Eye (tissue), 1 donor: ENCODE measurements around the gene IRF3.
"Not testable (repeated sequence)": the region's sequence is repeated elsewhere in the genome, so short reads cannot be mapped to it uniquely, and the experiment has no call there.

ENCODE experiments used
- DNase-seq: peaks from one replicate; pipeline ENCODE4 v3.0.0-alpha.2; 2015

Gene IRF3

DNA sequence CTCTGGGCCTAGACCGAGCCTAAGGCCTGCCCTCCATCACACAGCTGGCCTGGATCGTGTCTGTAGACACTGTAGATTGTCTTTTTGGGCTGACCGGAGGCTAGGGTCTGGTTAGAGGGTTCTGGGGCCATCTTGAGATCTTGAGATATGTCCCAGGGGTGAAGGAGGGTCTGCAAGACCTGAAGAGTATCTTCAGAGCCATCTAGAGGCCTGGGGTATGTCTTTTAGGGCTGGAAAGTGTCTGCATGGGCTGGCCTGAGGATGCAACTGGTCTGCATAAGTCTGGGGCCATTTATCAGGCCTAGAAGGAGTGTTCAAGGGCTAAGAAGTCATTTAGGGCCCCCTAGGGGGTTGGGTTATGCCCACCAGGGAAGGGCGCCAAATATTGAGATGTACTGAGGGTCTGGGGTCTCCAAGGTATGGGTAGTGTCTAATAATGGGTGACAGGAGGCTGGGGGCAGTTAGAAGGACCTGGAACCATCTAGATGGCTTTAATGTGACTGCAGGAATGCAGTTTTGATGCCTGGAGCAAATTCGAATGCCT is 23.1 kb downstream of the IRF3 start:
- no peak for DNase-seq

DNA sequence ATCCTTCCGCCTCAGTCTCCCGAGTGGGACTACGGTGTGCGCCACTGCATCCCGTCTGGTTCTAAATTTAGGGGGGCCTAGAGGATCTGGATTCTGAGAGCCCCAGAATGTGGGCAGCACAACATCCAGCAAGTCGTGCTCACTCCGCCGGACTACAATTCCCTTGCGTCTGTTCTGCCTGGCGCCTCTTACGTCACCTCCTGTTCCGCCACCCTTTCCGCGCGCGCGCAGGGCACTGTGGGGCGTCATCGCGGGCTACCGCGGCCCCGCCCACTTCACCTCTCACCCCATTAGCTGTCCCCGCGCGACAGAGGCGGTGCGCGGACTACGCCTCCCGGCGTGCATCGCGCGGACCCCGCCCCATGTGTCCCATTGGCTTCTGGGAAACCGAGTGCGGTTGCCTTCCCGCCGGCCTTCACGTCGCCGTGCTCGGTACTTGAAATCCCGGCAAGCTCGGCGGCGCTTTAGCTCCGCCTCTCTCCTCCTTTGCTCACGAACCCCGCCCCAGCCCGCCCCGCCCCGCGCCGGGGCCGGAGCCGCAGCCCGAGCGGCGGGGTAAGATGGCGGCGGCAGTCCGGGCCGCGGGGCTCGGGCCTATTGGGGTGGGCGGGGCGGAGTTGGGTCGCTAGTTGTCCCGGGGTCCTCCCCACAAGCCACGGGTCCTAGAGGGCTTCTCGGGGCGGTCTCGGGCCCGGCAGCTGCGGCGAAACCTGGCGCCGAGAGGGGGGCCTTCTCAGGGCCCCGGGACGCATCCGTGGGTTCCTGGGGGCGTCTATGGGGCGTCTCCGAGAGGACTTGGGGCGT is 23.8 kb downstream of the IRF3 start, which contains the start of gene SCAF1:
SCAF1 (plus strand) TSS at position 522 of the 804 bp plus-strand sequence. CDS start 2,818 bp downstream, outside the sequence.
- DNase-seq: peak; percentile 99

DNA sequence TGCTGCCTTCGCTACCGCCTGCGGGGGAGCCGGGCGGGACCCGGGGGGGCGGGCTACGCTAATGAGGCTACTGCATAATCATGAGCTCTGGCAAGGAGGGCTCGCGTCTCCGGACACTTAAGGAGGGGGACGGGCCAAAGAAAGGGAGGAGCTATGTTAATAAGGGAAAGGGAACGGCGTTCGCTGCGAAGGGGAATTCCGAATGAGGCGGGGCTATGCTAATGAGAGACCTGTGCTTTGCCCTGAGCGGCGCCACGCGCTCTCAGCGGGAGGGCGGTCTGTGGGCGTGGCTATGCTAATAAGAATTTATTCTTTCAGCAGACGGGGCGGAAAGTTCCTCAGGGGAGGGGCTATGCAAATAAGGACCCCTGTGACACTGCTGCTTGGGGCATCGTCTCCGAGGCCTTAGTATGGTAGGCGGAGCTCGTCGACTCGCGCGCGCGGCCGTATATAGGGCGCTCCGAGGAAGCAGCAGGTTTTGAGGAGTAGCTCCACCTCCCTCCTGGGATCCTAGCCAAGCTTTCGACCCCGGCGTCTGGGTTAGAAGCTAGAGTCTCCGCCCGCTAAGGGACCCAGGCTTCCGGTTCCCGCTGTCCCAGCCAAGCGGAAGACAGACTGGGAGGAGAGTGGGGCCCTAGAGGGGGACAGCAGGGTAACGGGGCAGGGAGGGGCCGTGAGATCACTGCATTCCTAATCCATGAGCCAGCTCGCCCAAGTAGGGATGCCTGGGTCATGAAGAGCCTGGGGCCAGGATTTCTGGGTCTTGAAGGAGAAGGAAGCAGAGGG is 25.4 kb downstream of the IRF3 start, which contains the start of gene RRAS:
RRAS (minus strand) TSS at position 31 of the 786 bp plus-strand sequence. CDS start 45 bp downstream, outside the sequence.
- peak; percentile 100 for DNase-seq

DNA sequence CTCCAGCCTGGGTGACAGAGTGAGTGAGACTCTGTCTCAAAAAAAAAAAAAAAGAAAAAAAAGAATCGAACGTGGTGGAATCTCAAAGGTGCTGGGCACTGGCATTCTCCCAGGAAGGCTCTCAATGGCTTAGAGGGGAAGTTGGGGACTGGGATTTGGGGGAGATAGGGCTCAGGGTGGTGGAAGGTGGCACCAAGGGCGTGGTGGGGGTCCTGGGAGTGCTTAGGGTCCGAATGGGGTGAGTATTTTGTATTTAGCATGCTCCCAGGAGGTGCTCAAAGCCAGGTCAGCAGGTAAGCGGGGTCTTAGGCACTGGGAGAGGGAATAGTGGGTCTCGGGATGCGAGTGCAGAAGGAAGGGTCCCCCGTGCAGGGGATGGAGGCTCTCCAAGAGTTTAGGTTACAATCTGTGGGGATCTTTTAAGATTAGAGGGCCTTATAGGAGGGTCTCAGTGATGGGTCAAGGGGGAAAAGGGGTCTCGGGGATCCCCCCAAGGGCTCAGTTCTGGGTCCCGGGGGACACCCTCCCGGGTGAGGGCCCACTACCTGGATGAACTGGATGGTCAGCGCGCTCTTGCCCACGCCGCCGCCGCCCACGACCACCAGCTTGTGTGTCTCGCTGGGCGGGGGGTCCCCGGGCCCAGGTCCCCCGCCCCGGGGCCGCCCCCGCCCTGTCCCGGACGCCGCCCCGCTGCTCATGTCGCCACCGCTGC is 26.1 kb downstream of the IRF3 start:
- no peak for DNase-seq

DNA sequence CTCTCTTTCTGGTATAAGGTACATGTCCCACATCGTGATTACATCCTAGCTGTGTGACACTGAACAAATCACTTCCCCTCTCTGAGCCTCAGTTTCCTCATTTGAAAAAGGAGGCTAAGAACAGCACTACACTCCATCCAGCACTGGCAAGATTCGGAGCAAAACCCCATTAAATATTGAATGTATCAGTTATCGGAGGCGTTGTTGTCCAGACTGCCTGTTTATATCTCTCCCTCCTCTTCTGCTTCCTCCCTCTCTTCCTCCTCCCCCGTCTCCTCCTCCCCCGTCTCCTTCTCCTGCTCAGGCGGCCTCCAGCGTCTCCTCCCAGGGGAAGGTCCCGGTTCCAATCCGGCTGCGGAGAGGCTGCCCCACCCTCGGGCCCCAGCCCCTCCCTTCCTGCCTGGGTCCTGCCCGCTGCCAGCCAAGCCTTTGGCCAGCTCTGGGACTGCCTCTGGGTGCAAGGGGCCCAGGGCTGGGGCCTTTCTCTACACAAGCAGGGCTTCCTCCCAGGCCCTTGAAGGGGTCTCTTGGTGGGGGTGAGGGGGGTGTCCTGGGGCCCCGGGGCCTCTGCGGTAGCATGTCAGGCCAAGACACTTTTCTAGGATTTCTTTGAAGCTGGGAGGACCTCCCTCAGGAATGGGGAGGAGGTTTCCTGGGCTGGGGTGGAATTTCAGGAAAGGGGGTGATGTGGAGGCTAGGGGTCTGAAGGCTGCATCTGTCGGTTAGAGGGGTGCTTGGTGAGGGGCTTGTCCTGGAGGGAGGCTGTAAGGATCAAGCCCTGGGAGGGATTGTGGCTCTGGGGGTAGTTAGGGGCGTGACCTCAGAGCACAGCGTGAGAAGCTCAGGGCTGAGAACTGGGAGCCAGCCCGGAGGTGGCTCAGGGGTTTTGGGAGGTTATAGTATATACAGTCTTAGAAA is 27.6 kb downstream of the IRF3 start:
- DNase-seq: peak; percentile 39

DNA sequence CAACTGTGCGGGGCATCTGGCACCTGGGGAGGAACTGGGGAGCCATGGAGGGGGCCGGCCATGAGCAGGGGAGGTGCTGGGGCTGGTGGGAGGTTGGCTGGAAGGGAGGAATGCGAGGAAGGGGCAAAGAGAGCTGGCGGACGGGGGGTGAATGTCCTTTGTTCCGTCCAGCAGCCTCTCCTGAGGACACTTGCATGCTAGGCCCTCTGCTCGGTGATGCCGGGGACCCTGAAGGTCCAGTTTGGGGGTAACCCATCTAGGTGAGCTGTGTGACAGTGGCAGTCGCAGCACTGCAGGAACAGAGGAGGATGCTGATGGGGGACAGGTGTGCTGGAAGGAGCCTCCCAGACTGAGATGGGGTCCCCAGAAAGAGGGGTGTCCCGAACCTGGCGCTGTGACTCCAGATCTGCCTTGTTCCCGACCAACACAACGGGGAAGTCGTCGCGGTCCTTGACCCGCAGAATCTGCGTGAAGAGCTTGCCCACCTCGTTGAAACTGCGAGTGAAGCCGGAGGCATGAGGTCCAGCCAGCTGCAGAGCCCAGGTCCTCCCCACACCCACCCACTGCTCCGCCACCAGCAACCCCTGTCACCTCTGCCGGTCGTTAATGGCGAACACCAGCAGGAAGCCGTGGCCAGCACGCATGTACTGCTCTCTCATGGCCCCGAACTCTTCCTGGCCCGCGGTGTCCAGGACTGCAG is 29.3 kb downstream of the IRF3 start:
- DNase-seq: peak; percentile 28

DNA sequence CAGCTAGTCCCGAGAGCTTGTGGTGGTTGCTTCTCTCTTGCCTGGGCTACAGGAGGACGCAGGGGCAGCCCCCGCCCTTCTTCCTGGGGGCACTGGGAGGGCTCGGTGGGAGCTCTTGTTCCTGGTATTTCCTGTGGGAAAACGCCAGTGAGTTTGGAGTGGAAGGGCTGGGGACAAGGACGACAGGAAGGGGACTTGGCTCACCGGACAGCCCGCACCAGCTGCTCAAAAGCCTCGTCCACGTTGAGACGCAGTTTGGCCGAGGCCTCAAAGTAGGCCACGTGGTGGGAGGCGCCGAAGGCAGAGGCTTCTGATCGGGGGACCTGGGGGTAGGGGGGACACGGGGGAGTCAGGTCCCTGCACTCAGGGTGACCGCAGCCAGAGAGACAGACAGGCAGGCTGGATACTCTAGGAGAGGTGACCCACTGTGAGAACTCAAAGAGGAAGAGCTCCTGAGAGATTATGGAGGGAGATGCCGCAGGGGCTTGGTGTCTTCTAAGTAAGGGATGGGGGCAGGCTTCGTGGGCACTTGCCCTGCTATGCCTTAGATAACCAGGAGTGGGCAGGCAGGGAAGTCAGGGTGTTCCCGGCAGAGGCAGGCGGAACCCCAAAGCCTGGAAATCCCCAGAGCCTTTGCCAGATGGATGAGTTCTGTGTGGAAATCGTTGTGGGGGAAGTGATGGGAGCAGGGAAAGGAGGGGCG is 30.0 kb downstream of the IRF3 start:
- peak; percentile 59 for DNase-seq

DNA sequence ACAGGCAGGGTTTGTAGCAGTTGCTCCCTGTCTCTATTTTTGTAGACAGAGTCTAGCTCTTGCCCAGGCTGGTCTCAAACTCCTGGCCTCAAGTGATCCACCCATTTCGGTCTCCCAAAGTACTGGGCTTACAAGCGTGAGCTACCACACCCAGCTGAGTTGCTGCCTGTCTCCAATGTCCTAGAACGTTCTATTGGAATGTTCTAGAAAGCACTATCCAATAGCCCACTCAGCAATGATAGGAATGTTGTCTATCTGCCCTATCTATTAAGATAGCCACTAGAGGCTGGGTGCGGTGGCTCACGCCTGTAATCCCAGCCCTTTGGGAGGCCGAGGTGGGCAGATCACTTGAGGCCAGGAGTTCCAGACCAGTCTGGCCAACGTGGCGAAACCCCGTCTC is 32.4 kb downstream of the IRF3 start:
- not testable (repeated sequence) for DNase-seq

DNA sequence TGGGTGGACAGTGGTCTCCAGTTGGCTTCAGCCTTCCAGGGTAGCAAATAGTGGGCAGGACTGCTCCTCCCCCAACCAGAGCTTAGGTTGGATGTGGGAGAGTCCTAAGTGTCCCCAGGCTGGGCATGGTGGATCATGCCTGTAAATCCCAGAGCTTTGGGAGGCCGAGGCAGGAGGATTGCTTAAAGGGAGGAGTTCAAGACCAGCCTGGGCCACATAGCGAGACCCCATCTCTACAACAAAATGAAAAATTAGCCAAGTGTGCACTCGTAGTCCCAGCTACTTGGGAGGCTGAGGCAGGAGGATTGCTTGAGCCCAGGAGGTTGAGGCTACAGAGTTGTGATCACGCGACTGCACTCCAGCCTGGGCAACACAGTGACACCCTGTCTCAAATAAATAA is 33.1 kb downstream of the IRF3 start:
- DNase-seq: no peak

DNA sequence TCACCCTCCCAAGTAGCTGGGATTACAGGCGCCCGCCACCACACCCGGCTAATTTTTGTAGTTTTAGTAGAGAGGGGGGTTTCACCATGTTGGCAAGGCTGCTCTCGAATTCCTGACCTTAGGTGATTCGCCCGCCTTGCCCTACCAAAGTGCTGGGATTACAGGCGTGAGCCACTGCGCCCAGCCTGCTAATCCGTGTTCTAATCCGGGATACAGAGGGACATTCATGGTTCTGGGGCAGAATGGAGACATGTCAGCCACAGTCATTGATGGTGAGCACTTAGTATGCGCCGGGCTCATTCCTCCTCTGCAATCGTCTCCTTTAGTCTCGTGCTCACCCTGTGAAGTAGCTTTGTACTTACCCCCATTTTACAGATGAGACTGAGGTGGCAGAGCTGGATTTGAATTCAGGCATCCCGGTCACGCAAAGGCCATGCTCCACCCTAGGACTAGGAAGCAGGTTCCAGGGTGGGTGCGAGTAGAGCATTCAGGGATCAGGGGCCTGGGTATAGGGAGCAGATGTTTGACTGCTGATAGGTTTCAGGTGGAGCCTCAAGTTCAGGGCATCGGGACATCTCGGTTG is 34.0 kb downstream of the IRF3 start:
- no peak for DNase-seq

DNA sequence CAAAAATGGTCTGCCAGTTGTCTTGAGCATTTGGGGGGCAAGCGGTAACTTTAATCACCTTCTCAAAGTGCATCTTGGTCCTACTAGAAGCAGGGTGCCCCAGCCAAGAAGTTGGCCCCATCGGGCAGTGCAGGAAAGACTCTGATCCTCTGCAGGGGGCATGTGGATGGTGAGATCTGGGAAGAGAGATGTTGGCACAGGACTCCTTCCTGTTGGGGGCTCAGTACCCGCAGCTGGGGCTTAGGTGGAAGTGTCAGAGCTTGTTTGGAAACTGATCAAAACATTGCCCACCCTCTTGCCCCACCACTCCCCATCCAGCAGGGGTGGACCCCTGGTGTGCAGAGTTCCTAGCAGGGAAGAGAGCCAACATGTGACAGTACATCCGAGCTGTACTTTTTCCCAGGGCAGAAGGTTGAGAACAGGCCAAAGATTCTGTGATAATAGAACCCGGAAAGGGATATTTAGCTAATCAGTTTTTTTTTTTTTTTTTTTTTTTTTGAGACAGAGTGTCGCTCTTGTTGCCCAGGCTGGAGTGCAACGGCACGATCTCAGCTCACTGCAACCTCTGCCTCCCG is 34.6 kb downstream of the IRF3 start:
- no peak for DNase-seq

DNA sequence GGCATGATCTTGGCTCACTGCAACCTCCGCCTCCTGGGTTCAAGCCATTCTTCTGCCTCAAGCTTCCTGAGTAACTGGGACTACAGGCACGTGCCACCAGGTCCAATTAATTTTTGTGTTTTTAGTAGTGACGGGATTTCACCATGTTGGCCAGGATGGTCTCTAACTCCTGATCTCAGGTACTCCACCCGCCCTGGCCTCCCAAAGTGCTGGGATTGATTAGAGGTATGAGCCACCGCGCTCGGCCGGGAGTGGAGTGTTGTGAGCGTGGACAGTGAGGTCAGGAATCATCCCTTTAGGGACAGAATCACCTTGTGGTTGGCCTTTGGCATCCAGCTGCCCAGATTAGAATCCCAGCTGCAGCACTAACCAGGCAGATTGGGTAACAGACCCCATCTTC is 36.0 kb downstream of the IRF3 start:
- no peak for DNase-seq

DNA sequence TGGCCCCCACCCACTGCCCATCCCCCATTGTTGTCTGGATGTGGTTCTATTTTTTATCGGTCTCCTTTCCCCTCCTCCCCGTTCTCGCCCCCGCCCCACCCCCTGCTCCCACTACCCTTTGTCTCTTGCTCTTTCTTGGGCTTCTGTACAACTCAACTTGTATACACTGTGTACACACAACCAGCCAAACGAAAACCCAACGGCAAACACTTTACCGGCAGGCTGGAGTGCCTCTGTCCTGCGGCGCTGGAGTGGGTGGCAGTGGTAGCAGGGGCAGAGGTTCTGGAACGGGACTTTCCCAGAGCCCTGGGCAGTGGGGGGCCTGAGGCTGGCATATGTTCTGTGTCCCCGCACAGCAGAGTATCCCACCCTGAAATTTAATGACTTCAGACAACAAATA is 39.4 kb downstream of the IRF3 start:
- DNase-seq: no peak

DNA sequence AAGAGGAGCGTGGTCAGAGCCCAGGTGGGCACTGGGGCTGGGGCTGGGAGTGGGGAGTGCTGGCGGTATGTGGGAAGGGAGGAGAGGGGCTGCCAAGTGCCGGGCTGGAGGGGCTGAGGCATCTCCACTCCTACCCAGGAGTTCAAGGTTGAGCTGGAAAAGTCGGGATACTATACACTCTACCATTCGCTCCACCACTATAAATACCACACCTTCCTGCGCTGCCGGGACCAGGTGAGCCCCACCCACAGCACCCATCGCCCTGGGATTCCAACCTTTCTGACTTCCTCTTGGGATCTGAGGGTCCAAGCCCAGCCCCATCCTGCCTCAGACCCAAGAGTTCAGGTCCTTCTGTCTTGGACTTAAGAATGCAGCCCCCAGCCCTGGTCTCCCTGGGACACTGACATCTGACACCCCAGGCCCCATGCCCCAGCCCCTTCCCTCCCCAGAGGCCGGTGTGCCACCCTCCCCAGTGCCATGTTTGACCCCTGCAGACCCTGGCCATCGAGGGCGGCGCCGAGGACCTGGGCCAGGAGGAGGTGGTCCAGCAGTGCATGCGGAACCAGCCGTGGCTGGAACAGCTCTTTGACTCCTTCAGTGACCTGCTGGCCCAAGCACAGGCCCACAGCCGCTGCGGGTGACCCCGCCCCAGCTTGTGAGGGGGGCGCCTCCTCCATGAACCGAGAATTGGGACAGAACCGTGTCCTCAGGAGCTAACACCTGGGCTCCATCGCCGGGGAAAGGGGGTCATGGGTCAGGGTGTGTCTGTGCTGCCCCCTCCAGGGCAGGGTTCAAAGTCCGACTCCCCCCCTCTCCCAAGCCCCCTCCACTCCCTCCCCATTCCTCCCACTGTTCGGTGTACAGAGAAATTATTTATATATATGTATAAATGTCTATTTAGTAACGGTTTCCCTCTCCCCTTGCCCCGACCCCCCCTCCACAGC is 40.4 kb downstream of the IRF3 start:
- DNase-seq: no peak

DNA sequence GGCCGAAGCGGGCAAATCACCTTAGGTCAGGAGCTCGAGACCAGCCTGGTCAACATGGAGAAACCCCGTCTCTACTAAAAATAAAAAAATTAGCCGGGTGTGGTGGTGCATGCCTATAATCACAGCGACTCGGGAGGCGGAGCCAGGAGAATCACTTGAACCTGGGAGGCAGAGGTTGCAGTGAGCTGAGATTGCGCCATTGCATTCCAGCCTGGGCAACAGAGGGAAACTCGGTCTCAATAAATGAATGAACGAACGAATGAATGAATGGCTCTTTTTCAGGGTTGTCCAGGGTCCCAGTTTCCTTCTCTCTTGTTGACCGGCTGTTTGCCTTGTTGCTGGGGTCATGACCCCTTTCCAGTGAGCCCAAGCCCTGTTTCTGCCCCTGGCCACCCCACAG is 47.8 kb downstream of the IRF3 start:
- not testable (repeated sequence) for DNase-seq

DNA sequence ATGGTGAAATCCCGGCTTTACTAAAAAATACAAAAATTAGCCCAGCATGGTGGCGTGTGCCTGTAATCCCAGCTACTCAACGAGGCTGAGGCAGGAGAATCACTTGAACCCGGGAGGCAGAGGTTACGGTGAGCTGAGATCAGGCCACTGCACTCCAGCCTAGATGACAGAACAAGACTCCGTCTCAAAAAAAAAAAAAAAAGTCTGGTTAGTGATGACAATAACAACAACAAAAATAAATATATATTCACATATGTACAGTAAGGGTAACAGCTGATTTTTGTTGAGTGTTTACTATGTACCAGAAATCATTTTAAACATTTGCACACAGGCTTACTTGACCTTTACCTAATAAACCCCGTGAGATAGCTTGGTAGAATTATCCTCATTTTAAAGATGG is 48.7 kb downstream of the IRF3 start:
- DNase-seq: no peak

DNA sequence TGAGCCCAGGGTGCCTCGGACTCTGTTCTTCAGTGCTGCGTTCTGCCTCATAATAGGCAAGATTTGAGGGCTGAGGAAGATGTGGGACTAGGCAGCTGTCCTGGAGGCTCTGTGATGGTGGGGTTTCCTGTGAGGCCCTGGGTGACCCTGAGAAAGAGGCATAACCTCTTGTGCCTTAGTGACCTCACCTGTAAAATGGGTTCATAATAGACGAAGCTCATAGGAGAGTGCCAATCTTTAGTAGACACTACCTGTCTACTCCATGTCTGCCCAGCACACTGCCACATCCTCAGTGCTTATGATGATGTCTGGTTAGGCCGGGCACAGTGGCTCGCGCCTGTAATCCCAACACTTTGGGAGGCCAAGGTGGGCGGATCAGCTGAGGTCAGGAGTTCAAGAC is 49.1 kb downstream of the IRF3 start:
- DNase-seq: no peak

DNA sequence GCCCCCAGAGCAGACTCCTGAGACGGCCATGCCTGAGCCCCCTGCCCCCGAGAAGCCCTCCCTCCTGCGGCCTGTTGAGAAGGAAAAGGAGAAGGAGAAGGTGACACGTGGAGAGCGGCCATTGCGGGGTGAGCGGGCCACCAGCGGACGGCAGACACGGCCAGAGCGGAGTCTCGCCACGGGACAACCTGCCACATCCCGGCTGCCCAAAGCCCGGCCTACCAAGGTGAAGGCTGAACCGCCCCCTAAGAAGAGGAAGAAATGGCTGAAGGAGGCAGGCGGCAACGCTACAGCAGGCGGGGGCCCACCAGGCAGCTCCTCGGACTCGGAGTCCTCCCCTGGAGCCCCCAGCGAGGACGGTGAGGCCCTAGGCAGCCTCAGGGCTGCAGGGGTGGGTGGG is 49.8 kb downstream of the IRF3 start:
- DNase-seq: no peak
